HepG2 (cell line): ENCODE measurements around the gene NIFK. TPM values are rescaled to one million over a fixed set of nuclear protein-coding genes. Genes with fewer than 3 reads are reported as not detected.
A peak's percentile ranks its signal among the peaks of the same experiment; 100 is the strongest.

Experiments used
- ARNTL ChIP-seq: sonication (generic); formaldehyde crosslinking; IDR thresholded peaks from 2 replicates; pipeline ENCODE4 v1.4.0; 2020; ENCODE audit warnings: mild to moderate bottlenecking, missing genetic modification reagents
- CAMTA2 ChIP-seq: sonication (generic); formaldehyde crosslinking; IDR thresholded peaks from 2 replicates; pipeline ENCODE4 v1.4.0; 2020; ENCODE audit warnings: mild to moderate bottlenecking, missing genetic modification reagents, borderline replicate concordance
- CTCF ChIP-seq: sonication (generic); formaldehyde crosslinking; IDR thresholded peaks from 2 replicates; pipeline ENCODE4 v1.5.0; 2020; ENCODE audit warnings: mild to moderate bottlenecking, missing genetic modification reagents, moderate library complexity
- FOXO1 ChIP-seq: sonication (generic); formaldehyde crosslinking; IDR thresholded peaks from 2 replicates; pipeline ENCODE4 v1.4.0; 2020; ENCODE audit warnings: missing genetic modification reagents
- FOXP1 ChIP-seq, 2 experiments: fragments of 450-650 bp in 1 of 2; IDR thresholded peaks; 2 replicates each; pipeline ENCODE4 v1.6.1; 2017 to 2018; ENCODE audit warnings: antibody characterized with exemption in 1 of 2
- HOMEZ ChIP-seq: IDR thresholded peaks from 2 replicates; pipeline ENCODE4 v1.6.1; 2016; ENCODE audit warnings: low read depth
- KDM4B ChIP-seq: sonication (generic); formaldehyde crosslinking; IDR thresholded peaks from 2 replicates; pipeline ENCODE4 v1.4.0; 2020; ENCODE audit warnings: missing genetic modification reagents
- PAWR ChIP-seq: sonication (generic); formaldehyde crosslinking; IDR thresholded peaks from 2 replicates; pipeline ENCODE4 v1.4.0; 2020; ENCODE audit warnings: missing genetic modification reagents, mild to moderate bottlenecking, borderline replicate concordance
- REL ChIP-seq: sonication (generic); formaldehyde crosslinking; conservative IDR thresholded peaks from 2 replicates; pipeline ENCODE4 v1.8.0; 2022; ENCODE audit warnings: mild to moderate bottlenecking, missing genetic modification reagents, moderate library complexity
- SIN3B ChIP-seq: fragments of 150-350 bp; IDR thresholded peaks from 2 replicates; pipeline ENCODE4 v1.6.1; 2014; ENCODE audit warnings: low read length
- TARDBP ChIP-seq: sonication (generic); formaldehyde crosslinking; IDR thresholded peaks from 2 replicates; pipeline ENCODE4 v1.8.0; 2022; ENCODE audit warnings: mild to moderate bottlenecking, missing genetic modification reagents
- TFDP1 ChIP-seq: IDR thresholded peaks from 2 replicates; pipeline ENCODE4 v1.6.1; 2016; ENCODE audit warnings: missing compliant biosample characterization, missing genetic modification reagents, borderline replicate concordance
- THAP9 ChIP-seq: sonication (generic); formaldehyde crosslinking; IDR thresholded peaks from 2 replicates; pipeline ENCODE4; 2020; ENCODE audit warnings: missing genetic modification reagents, mild to moderate bottlenecking, borderline replicate concordance
- U2AF1 ChIP-seq: fragments of 200-400 bp; formaldehyde crosslinking; optimal IDR thresholded peaks from 2 replicates; pipeline ENCODE3; 2017; ENCODE audit warnings: mild to moderate bottlenecking, low read depth, low read length
- ZFX ChIP-seq: sonication (generic); formaldehyde crosslinking; IDR thresholded peaks from 2 replicates; pipeline ENCODE4 v1.4.0; 2020; ENCODE audit warnings: mild to moderate bottlenecking, low read depth, missing genetic modification reagents, moderate library complexity
- ZNF136 ChIP-seq: sonication (generic); formaldehyde crosslinking; IDR thresholded peaks from 2 replicates; pipeline ENCODE4 v1.8.1; 2022; ENCODE audit warnings: low read depth, mild to moderate bottlenecking, moderate library complexity, missing genetic modification reagents
- ZNF567 ChIP-seq: sonication (generic); formaldehyde crosslinking; IDR thresholded peaks from 2 replicates; pipeline ENCODE4 v1.8.1; 2023; ENCODE audit warnings: mild to moderate bottlenecking, missing genetic modification reagents, borderline replicate concordance
- ZNF644 ChIP-seq: IDR thresholded peaks from 2 replicates; pipeline ENCODE4 v1.6.1; 2016; ENCODE audit warnings: low read depth
- ZNF766 ChIP-seq: sonication (generic); formaldehyde crosslinking; IDR thresholded peaks from 2 replicates; pipeline ENCODE4 v1.5.0; 2020; ENCODE audit warnings: missing genetic modification reagents, borderline replicate concordance
- ZNF879 ChIP-seq: sonication (generic); formaldehyde crosslinking; IDR thresholded peaks from 2 replicates; pipeline ENCODE4 v1.8.1; 2023; ENCODE audit warnings: missing genetic modification reagents
- ZSCAN30 ChIP-seq: sonication (generic); formaldehyde crosslinking; IDR thresholded peaks from 2 replicates; pipeline ENCODE4 v1.5.0; 2020; ENCODE audit warnings: mild to moderate bottlenecking, missing genetic modification reagents
- ZSCAN31 ChIP-seq: sonication (generic); formaldehyde crosslinking; IDR thresholded peaks from 2 replicates; pipeline ENCODE4 v1.5.0; 2020; ENCODE audit warnings: low read depth, mild to moderate bottlenecking, missing genetic modification reagents
- polyA plus RNA-seq, 8 experiments: library from polyadenylated mRNA; depleted of rRNA in 3 of 8; stranded (reverse) in 7 of 8; unstranded in 1 of 8; fragments of >200 nt; fragmentation: Illumina TruSeq in 4 of 8; extraction: Trizol in 4 of 8; gene quantifications; 2 replicates each; pipeline versions ENCODE4 v1.2.1 to v1.2.3, GENCODE V29; 2011 to 2016; ENCODE audit warnings: low read depth in 4 of 8, missing spikeins in 1 of 8, mixed read lengths in 1 of 8; ENCODE audit not compliant: insufficient read depth in 1 of 8
- total RNA-seq, 5 experiments: library from RNA; depleted of rRNA; stranded (reverse); fragments of >200 nt; fragmentation: Illumina TruSeq; extraction: Trizol; gene quantifications; 2 replicates each; pipeline ENCODE4 v1.2.3, GENCODE V29; 2016; ENCODE audit warnings: low read depth in 1 of 5

The NIFK gene
- total and polyA plus RNA-seq, 2 of the 13 experiments (the other 11 are each of a cell fraction or from before 2014, with no cell fraction given): 19.6 to 105 TPM

GRCh38 chr2:121736462-121737336 lies at the start of gene NIFK (continued):
- peak; percentile 62; the same call in 1 of the 2 replicates for TF ChIP-seq SIN3B
- TF ChIP-seq ZSCAN30: no peak
- no peak; the same call in none of the 2 replicates for TF ChIP-seq CTCF (CRISPR knock-in tag)
- TF ChIP-seq CAMTA2 (CRISPR knock-in tag): peak; percentile 96; the same call in 1 of the 2 replicates
- TF ChIP-seq ZNF766: peak; percentile 77
- no peak for TF ChIP-seq FOXP1 (IDR thresholded peaks at IDR 0.05)
- no peak for TF ChIP-seq FOXP1 (CRISPR knock-in tag; IDR thresholded peaks at IDR 0.05)
- no peak for TF ChIP-seq TARDBP
- TF ChIP-seq ARNTL (CRISPR knock-in tag): no peak; the same call in 1 of the 2 replicates
- no peak; the same call in 1 of the 2 replicates for TF ChIP-seq ZNF136 (CRISPR knock-in tag)
- TF ChIP-seq ZFX (CRISPR knock-in tag): peak; percentile 88
- peak; percentile 91 for TF ChIP-seq ZSCAN31 (CRISPR knock-in tag)
- no peak for TF ChIP-seq ZNF644 (CRISPR knock-in tag)
- TF ChIP-seq KDM4B (CRISPR knock-in tag): no peak
- TF ChIP-seq REL (CRISPR knock-in tag): no peak
- 0 out of 2 replicates have a peak, but pooled peaks have one; percentile 11 for TF ChIP-seq FOXO1
- TF ChIP-seq THAP9 (CRISPR knock-in tag): peak; percentile 92
- no peak for TF ChIP-seq U2AF1
- TF ChIP-seq HOMEZ (CRISPR knock-in tag): peak; percentile 52; the same call in 1 of the 2 replicates
- TF ChIP-seq PAWR (CRISPR knock-in tag): no peak
- TF ChIP-seq ZNF879 (CRISPR knock-in tag): no peak
- TF ChIP-seq ZNF567 (CRISPR knock-in tag): 0 out of 2 replicates have a peak, but pooled peaks have one; percentile 61
- peak; percentile 71; the same call in 1 of the 2 replicates for TF ChIP-seq TFDP1 (CRISPR knock-in tag)
